OCI-LY1 (cell line): Measurements from ENCODE around the gene SLC46A1.

Experiments used
- H2AFZ ChIP-seq: fragments of 200-600 bp; sonication (generic), shearing (Covaris generic); 2 replicates; pipeline ENCODE4 v1.6.0; 2014; ENCODE audit warnings: antibody characterized with exemption, mild to moderate bottlenecking, low read length
- H3F3A ChIP-seq: fragments of 200-600 bp; sonication (generic), shearing (Covaris generic); 2 replicates; pipeline ENCODE4 v1.6.0; 2014; ENCODE audit warnings: mild to moderate bottlenecking, antibody characterized with exemption, low read length, moderate library complexity; ENCODE audit not compliant: insufficient read depth
- H3K27ac ChIP-seq: fragments of 200-600 bp; sonication (generic); 2 replicates; pipeline ENCODE4 v1.5.1; 2014; ENCODE audit warnings: low read length, mixed run types, mild to moderate bottlenecking, low read depth; ENCODE audit not compliant: poor library complexity, severe bottlenecking
- H3K27me3 ChIP-seq: fragments of 200-600 bp; sonication (generic); 2 replicates; pipeline ENCODE4 v1.6.0; 2014; ENCODE audit warnings: antibody characterized with exemption, mild to moderate bottlenecking, low read length, moderate library complexity; ENCODE audit not compliant: insufficient read depth
- H3K36me3 ChIP-seq: fragments of 200-600 bp; sonication (generic); 2 replicates; pipeline ENCODE4 v1.6.1; 2014; ENCODE audit warnings: mild to moderate bottlenecking, antibody characterized with exemption, low read length, moderate library complexity, mixed read lengths; ENCODE audit not compliant: insufficient read depth
- H3K4me1 ChIP-seq: fragments of 200-600 bp; sonication (generic); 2 replicates; pipeline ENCODE4 v1.5.1; 2014; ENCODE audit warnings: mild to moderate bottlenecking, low read length, moderate library complexity; ENCODE audit not compliant: insufficient read depth, severe bottlenecking
- H3K4me2 ChIP-seq: fragments of 200-600 bp; sonication (generic), shearing (Covaris generic); 2 replicates; pipeline ENCODE4 v1.6.1; 2014; ENCODE audit warnings: low read length
- H3K4me3 ChIP-seq: fragments of 200-600 bp; sonication (generic); 2 replicates; pipeline ENCODE4 v1.5.1; 2014; ENCODE audit warnings: low read length, low read depth, mild to moderate bottlenecking, mixed read lengths; ENCODE audit not compliant: poor library complexity, severe bottlenecking
- H3K79me2 ChIP-seq: fragments of 200-600 bp; shearing (Covaris generic); 2 replicates; pipeline ENCODE4 v1.6.1; 2016; ENCODE audit warnings: mixed run types, low read length, mixed read lengths; ENCODE audit not compliant: insufficient read depth
- H3K9ac ChIP-seq: fragments of 200-600 bp; sonication (generic), shearing (Covaris generic); 2 replicates; pipeline ENCODE4 v1.6.1; 2014; ENCODE audit warnings: mild to moderate bottlenecking, low read length, mixed read lengths
- H3K9me2 ChIP-seq: fragments of 200-600 bp; sonication (generic), shearing (Covaris generic); 2 replicates; pipeline ENCODE4 v1.6.1; 2014; ENCODE audit warnings: low read depth, mild to moderate bottlenecking, low read length, mixed read lengths
- H3K9me3 ChIP-seq: fragments of 200-600 bp; shearing (Covaris generic); 2 replicates; pipeline ENCODE4 v1.6.1; 2014; ENCODE audit warnings: low read length, mixed read lengths
- H4K20me1 ChIP-seq: fragments of 200-600 bp; sonication (generic), shearing (Covaris generic); 2 replicates; pipeline ENCODE4 v1.6.0; 2016; ENCODE audit warnings: mild to moderate bottlenecking, low read length; ENCODE audit not compliant: insufficient read depth
- CTCF ChIP-seq: fragments of 200-600 bp; sonication (generic), shearing (Covaris generic); IDR thresholded peaks from 2 replicates; pipeline ENCODE4 v1.5.1; 2017; ENCODE audit warnings: mild to moderate bottlenecking, antibody characterized with exemption, low read length, moderate library complexity, mixed read lengths
- EZH2 ChIP-seq: fragments of 200-600 bp; sonication (generic), shearing (Covaris generic); IDR thresholded peaks from 2 replicates; pipeline ENCODE4 v1.8.0; 2017; ENCODE audit warnings: borderline replicate concordance, mixed run types, mild to moderate bottlenecking, antibody characterized with exemption, low read length, moderate library complexity, mixed read lengths

SLC46A1 gene

GRCh38 chr17:28390984-28391383 lies 15.0 kb downstream of the SLC46A1 start:
- Histone ChIP-seq H3K27me3 (no peaks in the 10 kb centered on the region), H3K4me1 (no peaks in the 10 kb centered on the region), H4K20me1 (no peaks in the 10 kb centered on the region), H3K27ac (no peak overlapping the region), H2AFZ (no peak overlapping the region), H3F3A (no peaks in the 10 kb centered on the region), H3K9ac (no peak overlapping the region), H3K36me3 (no peaks in the 10 kb centered on the region), H3K4me2 (no peak overlapping the region), H3K9me3 (no peaks in the 10 kb centered on the region), H3K4me3 (no peak overlapping the region), H3K79me2 (no peaks in the 10 kb centered on the region), H3K9me2 (no peaks in the 10 kb centered on the region)
- no peak for TF ChIP-seq CTCF
- TF ChIP-seq EZH2, result no peak

- Histone ChIP-seq H3K27me3 (peaks cover under 1% of the 10 kb centered on the region; the same call in 1 of the 2 replicates), H3K27ac (no peak overlapping the region), H2AFZ (no peak overlapping the region), H3K4me1 (no peaks in the 10 kb centered on the region), H3F3A (no peaks in the 10 kb centered on the region), H3K9me3 (no peaks in the 10 kb centered on the region), H4K20me1 (no peaks in the 10 kb centered on the region), H3K4me3 (no peak overlapping the region), H3K79me2 (no peaks in the 10 kb centered on the region), H3K36me3 (no peaks in the 10 kb centered on the region), H3K9ac (no peak overlapping the region), H3K9me2 (no peaks in the 10 kb centered on the region), H3K4me2 (no peak overlapping the region)
- TF ChIP-seq EZH2 (no peak), CTCF (no peak)
Observed at GRCh38 chr17:28390563-28390962, 15.4 kb downstream of the SLC46A1 start.

- no peak overlapping the region for H3K9ac ChIP-seq
- H3K27me3 ChIP-seq, result peaks cover 4% of the 10 kb centered on the region; the same call in 1 of the 2 replicates
- TF ChIP-seq EZH2 (no peak), CTCF (no peak)
- no peaks in the 10 kb centered on the region for H3K79me2 ChIP-seq
- H3K27ac ChIP-seq, result no peak overlapping the region
- no peaks in the 10 kb centered on the region for H3F3A ChIP-seq
- no peak overlapping the region for H3K4me2 ChIP-seq
- no peaks in the 10 kb centered on the region for H3K9me2 ChIP-seq
- H3K4me3 ChIP-seq, result no peak overlapping the region
- H4K20me1 ChIP-seq, result no peaks in the 10 kb centered on the region
- no peak overlapping the region for H2AFZ ChIP-seq
- H3K9me3 ChIP-seq, result no peaks in the 10 kb centered on the region
- H3K4me1 ChIP-seq, result no peaks in the 10 kb centered on the region
- H3K36me3 ChIP-seq, result no peaks in the 10 kb centered on the region
Observed at GRCh38 chr17:28390141-28390540, 15.9 kb downstream of the SLC46A1 start.
